Muscle layer of colon (tissue), 2 donors: ENCODE measurements around the gene BAZ1B.
"Not testable (repeated sequence)": the region's sequence is repeated elsewhere in the genome, so short reads cannot be mapped to it uniquely, and the experiment has no call there.

Experiments
- H3K27ac ChIP-seq: one replicate; pipeline ENCODE4 v1.7.0; 2013; ENCODE audit warnings: low read depth, mild to moderate bottlenecking, low read length, moderate library complexity
- H3K27me3 ChIP-seq, 2 donors: one replicate each; pipeline ENCODE4 v1.7.0; 2013; ENCODE audit warnings: low read length in 2 of 2, mild to moderate bottlenecking in 2 of 2; ENCODE audit not compliant: insufficient read depth in 2 of 2, control insufficient read depth in 1 of 2
- H3K36me3 ChIP-seq: one replicate; pipeline ENCODE4 v1.7.0; 2013; ENCODE audit warnings: mild to moderate bottlenecking, low read length; ENCODE audit not compliant: insufficient read depth
- H3K4me1 ChIP-seq: one replicate; pipeline ENCODE4 v1.7.0; 2013; ENCODE audit warnings: mild to moderate bottlenecking, low read length; ENCODE audit not compliant: insufficient read depth
- H3K4me3 ChIP-seq, 2 donors: one replicate each; pipeline ENCODE4 v1.7.0; 2013; ENCODE audit warnings: low read length in 2 of 2, low read depth in 1 of 2, mild to moderate bottlenecking in 1 of 2, moderate library complexity in 1 of 2
- H3K9ac ChIP-seq: one replicate; pipeline ENCODE4 v1.7.0; 2013; ENCODE audit warnings: low read length
- H3K9me3 ChIP-seq: one replicate; pipeline ENCODE4 v1.7.0; 2013; ENCODE audit warnings: mild to moderate bottlenecking, low read length
- donor health status: abdominal sarcoma.
- donor health status: Adenocarcinoma of cecum.

Gene BAZ1B

DNA sequence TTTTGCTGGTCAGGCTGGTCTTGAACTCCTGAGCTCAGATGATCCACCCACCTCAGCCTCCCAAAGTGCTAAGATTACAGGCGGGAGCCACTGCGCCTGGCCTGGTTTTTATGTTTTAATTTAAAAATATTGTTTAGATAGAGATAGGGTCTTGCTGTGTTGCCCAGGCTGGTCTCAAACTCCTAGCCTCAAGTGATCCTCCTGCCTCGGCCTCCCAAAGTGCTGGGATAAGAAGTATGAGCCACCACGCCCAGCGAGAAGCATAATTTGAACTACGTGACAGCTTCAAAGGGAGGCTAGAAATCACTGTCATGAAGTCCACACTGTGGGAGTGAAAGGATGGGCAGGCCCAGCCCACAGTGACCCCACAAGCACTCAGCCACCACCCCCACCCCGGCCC is 13.8 kb upstream of the BAZ1B start:
- H3K36me3 ChIP-seq = peaks cover 44% of the 10 kb centered on the region
- H3K27me3 ChIP-seq, H3K27ac ChIP-seq, H3K4me3 ChIP-seq, H3K4me1 ChIP-seq, H3K9me3 ChIP-seq, H3K9ac ChIP-seq: not testable (repeated sequence)

DNA sequence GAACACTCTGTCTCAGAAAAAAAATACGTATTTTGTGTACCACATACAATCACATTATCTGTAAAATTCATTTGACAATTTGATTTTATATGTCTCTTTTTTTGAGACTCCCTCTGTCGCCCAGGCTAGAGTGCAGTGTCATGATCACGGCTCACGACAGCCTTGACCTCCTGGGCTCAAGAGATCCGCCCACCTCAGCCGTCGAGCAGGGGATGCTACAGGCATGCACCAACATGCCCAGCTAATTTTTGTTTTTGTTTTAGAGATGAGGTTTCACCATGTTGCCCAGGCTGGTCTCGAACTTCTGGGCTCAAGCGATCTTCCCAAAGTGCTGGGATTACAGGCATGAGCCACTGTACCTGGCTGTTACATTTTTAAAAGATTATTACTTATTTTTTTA is 11.6 kb upstream of the BAZ1B start:
- peaks cover 33% of the 10 kb centered on the region for H3K36me3 ChIP-seq
- no peaks in the 10 kb centered on the region for H3K9me3 ChIP-seq
- H3K27ac ChIP-seq = no peak overlapping the region
- no peak overlapping the region for H3K9ac ChIP-seq
- H3K4me3 ChIP-seq = no peak overlapping the region
- H3K27me3 ChIP-seq = no peaks in the 10 kb centered on the region
- H3K4me1 ChIP-seq = no peaks in the 10 kb centered on the region

DNA sequence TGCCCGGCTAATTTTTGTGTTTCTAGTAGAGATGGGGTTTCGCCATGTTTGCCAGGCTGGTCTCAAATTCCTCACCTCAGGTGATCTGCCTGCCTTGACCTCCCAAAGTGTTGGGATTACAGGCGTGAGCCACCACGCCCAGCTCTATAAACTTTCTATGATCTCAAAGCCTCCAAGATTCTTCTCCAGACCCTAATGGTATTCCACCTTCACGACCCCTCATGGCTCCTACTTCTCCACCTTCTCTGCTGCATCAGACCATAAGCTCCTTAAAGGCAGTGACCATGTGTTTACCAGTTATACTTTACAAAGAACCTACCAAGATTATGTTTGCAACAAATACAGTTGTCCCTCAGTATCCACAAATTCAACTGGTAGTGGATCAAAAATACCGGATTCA is 10.1 kb upstream of the BAZ1B start:
- H3K9ac ChIP-seq = no peak overlapping the region
- H3K36me3 ChIP-seq = peaks cover 20% of the 10 kb centered on the region
- H3K9me3 ChIP-seq = no peaks in the 10 kb centered on the region
- H3K4me3 ChIP-seq = no peak overlapping the region
- no peaks in the 10 kb centered on the region for H3K27me3 ChIP-seq
- no peak overlapping the region for H3K27ac ChIP-seq
- no peaks in the 10 kb centered on the region for H3K4me1 ChIP-seq

DNA sequence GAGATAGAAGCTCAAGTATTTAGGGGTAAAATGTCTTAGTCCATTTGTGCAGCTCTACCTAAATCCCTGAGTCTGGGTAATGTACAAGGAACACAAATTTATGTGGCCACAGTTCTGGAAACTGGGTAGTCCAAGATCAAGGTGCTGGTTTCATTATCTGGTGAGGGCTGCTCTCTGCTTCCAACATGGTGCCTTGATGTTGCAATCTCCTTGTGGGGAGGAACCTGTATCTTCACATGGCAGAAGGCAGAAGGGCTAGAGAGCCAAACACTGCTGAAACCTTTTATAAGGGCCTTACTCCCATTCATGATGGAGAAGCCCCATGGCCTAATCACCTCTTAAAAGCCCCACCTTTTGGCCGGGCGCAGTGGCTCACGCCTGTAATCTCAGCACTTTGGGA is 8.7 kb upstream of the BAZ1B start:
- Histone ChIP-seq H3K4me1 (no peaks in the 10 kb centered on the region), H3K36me3 (peaks cover 7% of the 10 kb centered on the region), H3K27me3 (no peaks in the 10 kb centered on the region)

DNA sequence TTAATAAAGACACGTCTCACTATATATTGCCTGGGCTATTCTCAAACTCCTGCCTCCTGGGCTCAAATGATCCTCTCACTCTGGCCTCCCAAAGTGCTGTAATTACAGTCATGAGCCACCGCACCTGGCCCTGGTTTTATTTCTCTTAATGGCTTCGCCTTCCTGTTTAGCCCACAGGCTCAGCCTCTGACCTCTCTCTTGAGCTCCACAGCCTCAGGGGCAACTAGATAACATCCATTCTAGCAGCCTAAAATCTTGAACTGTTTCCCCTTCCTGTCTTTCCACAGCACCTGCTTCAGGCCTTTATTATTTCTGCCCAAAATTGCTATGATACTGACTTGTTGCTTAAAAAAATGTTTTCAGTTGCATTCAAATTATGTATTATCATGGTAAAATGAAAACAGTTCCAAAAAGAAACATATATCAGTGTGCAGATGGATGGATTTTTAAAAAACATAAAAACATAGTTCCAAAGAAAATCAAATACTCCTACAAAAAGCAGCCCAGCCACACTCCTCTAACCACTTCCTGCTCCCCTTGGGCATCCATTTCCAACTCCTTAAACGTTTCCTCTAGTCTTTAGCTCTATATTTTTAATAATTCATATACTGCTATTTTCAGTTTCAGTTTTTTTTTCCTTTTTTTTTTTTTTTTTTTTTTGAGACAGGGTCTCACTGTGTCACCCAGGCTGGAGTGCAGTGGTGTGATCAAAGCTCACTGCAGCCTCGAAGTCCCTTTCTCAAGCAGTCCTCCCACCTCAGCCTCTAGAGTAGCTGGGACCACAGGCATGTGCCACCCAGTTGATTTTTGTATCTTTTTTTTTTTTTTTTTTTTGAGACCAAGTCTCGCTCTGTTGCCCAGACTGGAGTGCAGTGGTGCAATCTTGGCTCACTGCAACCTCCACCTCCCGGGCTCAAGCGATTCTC is 5.1 kb upstream of the BAZ1B start:
- Histone ChIP-seq H3K4me1 (no peaks in the 10 kb centered on the region), H3K4me3 (no peak overlapping the region), H3K27ac (no peak overlapping the region), H3K27me3 (no peaks in the 10 kb centered on the region), H3K36me3 (no peaks in the 10 kb centered on the region), H3K9me3 (no peaks in the 10 kb centered on the region), H3K9ac (no peak overlapping the region)

More for the DNA sequence above, 8.7 kb upstream of the BAZ1B start:
- Histone ChIP-seq H3K27ac (no peak overlapping the region), H3K9ac (no peak overlapping the region), H3K9me3 (no peaks in the 10 kb centered on the region), H3K4me3 (no peak overlapping the region)

DNA sequence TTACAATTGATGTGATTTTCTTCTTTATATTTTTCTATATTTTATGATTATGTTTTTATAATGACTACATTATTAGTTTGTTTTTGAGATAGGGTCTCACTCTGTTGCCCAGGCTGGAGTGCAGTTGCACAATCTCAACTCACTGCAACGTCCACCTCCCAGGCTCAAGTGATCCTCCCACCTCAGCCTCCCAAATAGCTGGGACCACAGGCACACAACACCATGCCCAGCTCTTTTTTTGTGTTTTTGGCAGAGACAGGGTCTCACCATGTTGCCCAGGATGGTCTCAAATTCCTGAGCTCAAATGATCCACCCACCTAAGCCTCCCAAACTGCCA is 4.0 kb upstream of the BAZ1B start:
- not testable (repeated sequence) for H3K4me3 ChIP-seq, H3K27me3 ChIP-seq, H3K9ac ChIP-seq, H3K27ac ChIP-seq, H3K4me1 ChIP-seq, H3K9me3 ChIP-seq, H3K36me3 ChIP-seq

DNA sequence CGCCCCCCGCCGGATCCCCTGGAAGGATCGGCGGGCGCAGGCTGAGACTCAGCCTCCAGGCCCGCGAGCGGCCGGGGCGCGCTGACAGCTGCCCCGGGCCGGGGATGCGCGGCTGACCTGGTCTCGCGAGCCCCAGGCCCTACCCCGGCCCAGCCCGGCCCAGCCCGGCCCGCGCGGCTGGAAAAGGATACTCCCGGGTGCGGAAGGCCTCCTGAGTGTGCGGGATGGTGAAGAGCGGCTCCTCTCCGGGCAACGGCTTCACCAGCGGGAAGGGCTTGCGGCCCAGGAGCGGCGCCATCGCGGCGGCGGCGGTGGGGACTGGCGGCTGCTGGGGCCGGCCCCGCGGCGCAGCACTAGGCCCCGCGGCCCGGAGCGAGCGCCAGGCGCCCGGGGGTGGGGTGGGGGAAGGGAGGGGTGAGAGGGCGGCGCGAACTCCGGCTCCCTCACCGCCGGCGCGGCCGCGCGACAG is 423 bp downstream of the BAZ1B start:
- H3K9ac ChIP-seq = peak overlapping the region; percentile 49
- peaks cover 34% of the 10 kb centered on the region for H3K4me1 ChIP-seq
- H3K9me3 ChIP-seq = no peaks in the 10 kb centered on the region
- H3K27me3 ChIP-seq = no peaks in the 10 kb centered on the region
- H3K27ac ChIP-seq = peak overlapping the region; percentile 91
- peak overlapping the region; percentile 49 to 55 for H3K4me3 ChIP-seq
- H3K36me3 ChIP-seq = peaks cover 5% of the 10 kb centered on the region

DNA sequence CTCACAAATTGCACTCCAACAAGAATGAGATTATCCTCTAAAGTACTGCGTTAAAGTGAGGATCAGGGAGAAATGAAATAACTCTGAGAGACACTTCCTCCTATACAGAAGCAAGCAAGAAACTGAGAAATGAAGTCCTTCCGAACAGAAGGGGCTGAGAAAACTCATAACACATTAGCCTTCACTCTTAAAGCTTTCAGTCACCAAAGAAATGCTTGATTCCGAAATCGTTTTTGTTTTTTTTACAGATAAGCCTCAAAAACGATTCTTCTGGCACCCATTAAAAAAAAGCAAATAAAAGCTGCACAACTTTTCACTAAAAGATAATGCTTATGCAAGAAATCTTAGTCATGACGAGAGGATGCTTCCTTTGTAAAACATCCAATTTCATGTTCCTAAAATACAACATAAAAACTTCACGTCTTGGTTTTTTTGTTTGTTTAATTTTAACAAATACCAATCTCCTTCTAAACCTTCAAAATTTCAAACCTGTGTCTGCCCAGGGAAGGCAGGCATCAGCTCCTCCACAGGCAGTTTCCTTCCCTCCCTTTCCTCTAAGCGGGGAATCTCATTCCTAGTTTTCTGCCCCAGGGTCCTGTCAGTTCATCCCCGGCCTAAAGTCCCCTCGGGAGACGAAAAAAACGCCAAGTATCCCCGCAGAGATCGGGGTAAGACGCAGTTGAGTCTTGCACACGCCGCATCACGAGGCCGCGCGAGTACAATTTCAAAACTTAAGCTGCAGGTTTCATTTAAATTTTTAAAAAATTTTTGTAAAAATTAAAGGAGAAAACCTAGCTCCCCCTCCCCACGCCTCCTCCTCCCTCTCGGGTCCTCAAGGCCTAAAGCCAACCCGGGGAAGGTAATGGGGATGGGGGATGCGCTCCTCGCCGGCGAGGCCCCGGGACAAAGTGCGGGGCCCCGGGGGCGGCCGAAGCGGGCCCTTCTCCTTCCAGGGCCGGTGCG is 1.1 kb downstream of the BAZ1B start:
- H3K4me3 ChIP-seq = peak overlapping the region; percentile 49 to 55
- H3K27ac ChIP-seq = peak overlapping the region; percentile 91
- peaks cover 34% of the 10 kb centered on the region for H3K4me1 ChIP-seq
- H3K9ac ChIP-seq = peak overlapping the region; percentile 49
- H3K36me3 ChIP-seq = peaks cover 6% of the 10 kb centered on the region
- no peaks in the 10 kb centered on the region for H3K9me3 ChIP-seq
- no peaks in the 10 kb centered on the region for H3K27me3 ChIP-seq

DNA sequence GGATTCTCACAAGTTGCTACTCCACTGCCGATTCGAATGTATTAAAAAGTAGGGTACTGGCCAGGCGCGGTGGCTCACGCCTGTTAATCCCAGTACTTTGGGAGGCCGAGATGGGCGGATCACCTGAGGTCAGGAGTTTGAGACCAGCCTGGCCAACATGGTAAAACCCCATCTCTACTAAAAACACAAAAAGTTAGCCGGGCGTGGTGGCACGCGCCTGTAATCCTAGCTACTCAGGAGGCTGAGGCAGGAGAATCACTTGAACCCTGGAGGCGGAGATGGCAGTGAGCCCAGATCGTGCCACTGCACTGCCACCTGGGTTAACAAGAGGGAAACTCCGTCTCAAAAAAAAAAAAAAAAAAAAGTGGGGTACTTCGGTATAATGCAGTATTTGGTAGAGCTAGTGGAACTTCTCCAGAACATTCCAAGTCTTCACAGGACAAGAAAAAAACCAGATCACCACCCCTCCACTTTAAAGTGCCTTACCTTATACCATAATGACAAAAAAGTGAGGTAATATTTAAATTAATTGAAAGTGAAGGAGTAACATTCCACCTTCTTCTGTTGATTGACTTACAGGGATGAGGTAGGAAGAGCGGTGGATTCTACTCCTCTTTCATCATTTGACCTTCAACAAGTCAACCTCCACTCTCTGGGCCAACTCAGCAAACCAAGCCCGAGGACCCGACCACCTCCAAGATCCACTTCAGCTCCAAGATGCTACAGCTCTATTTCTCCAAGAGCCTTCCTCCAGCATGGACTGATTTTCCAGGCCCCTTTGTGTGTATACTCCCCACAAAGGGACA is 2.0 kb downstream of the BAZ1B start:
- Histone ChIP-seq H3K9ac (peak overlapping the region; percentile 49), H3K4me1 (peaks cover 34% of the 10 kb centered on the region), H3K27ac (peak overlapping the region; percentile 91), H3K4me3 (peak overlapping the region in 1 of 2 donors; percentile 49), H3K27me3 (no peaks in the 10 kb centered on the region), H3K9me3 (no peaks in the 10 kb centered on the region), H3K36me3 (peaks cover 15% of the 10 kb centered on the region)

DNA sequence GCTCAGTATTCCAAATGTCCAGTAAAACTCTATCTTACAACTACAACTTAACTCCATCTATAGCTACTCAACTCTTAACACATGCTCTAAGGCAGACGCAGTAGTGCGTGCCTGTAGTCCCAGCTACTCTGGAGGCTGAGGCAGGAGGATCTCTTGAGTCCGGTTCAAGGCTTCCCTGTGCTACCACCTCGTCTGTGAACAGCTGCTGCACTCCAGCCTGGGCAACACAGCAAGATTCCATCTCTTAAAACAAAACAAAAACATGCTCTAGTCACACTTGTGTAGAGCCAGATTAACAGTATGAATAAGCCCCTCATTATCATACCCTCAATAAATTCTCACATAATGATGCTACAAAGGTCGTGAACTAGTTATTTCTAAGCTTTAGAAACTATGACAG is 3.6 kb downstream of the BAZ1B start:
- H3K9ac ChIP-seq = peak overlapping the region; percentile 23
- H3K36me3 ChIP-seq = peaks cover 21% of the 10 kb centered on the region
- no peaks in the 10 kb centered on the region for H3K27me3 ChIP-seq
- peak overlapping the region; percentile 48 for H3K27ac ChIP-seq
- no peak overlapping the region for H3K4me3 ChIP-seq
- H3K9me3 ChIP-seq = no peaks in the 10 kb centered on the region
- peaks cover 37% of the 10 kb centered on the region for H3K4me1 ChIP-seq
